Measurements from ENCODE around the gene PKN1. TPM values are rescaled to one million over a fixed set of nuclear protein-coding genes. Genes with fewer than 3 reads are reported as not detected.

The PKN1 gene
- total and polyA plus RNA-seq, 9 of the 15 experiments (the other 6 are each of a cell fraction or from before 2014, with no cell fraction given) = 0.30 to 228 (median 77.5) TPM

DNA sequence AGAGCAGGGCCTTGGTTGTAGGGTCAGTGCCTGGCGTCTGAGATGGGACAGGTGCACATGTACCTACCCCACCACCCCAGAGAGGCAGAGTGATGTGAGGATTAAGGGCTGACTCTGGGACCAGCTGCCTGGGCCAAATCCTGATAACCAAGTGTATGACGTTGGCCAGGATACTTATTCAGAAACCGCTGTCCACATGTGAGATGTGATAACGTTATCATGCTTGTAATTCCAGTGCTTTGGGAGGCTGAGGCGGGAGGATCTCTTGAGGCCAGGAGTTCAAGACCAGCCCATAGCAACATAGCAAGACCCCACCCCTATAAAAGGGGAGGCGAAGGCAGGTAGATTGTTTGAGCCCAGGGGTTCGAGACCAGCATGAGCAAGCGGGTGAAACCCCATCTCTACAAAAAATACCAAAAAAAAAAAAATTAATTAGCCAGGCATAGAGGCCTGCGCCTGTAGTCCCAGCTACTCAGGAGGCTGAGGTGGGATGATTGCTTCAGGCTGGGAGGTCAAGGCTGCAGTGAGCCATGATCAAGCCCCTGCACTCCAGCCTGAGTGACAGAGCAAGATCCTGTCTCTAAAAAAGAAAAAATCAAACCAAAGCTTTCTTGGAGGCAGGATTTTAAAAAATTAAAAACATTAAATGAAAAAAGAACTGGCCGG, 41.8 kb upstream of the PKN1 start (continued):
- TF ChIP-seq CCNT2 (IDR thresholded peaks at IDR 0.05; ENCODE audit: borderline replicate concordance, extremely low read depth, insufficient read length, low read depth, low read length) = peak; percentile 51
- TF ChIP-seq, protein P1, sequence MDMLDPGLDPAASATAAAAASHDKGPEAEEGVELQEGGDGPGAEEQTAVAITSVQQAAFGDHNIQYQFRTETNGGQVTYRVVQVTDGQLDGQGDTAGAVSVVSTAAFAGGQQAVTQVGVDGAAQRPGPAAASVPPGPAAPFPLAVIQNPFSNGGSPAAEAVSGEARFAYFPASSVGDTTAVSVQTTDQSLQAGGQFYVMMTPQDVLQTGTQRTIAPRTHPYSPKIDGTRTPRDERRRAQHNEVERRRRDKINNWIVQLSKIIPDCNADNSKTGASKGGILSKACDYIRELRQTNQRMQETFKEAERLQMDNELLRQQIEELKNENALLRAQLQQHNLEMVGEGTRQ (CRISPR knock-in tag; IDR thresholded peaks at IDR 0.05) = no peak
- TF ChIP-seq ARNT (IDR thresholded peaks at IDR 0.05) = peak; percentile 66 to 73; a peak in 2 of 4 replicates
- TF ChIP-seq ZNF695 (CRISPR knock-in tag; IDR thresholded peaks at IDR 0.05) = no peak
- TF ChIP-seq ZNF584 (CRISPR knock-in tag; IDR thresholded peaks at IDR 0.05; ENCODE audit: low read depth) = no peak
- peak; percentile 98 for TF ChIP-seq CBFA2T3 (IDR thresholded peaks at IDR 0.05)
- TF ChIP-seq, protein P2, sequence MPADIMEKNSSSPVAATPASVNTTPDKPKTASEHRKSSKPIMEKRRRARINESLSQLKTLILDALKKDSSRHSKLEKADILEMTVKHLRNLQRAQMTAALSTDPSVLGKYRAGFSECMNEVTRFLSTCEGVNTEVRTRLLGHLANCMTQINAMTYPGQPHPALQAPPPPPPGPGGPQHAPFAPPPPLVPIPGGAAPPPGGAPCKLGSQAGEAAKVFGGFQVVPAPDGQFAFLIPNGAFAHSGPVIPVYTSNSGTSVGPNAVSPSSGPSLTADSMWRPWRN (IDR thresholded peaks at IDR 0.05; ENCODE audit: low read depth) = 0 out of 2 replicates have a peak, but pooled peaks have one; percentile 61
- no peak for TF ChIP-seq XRCC4 (IDR thresholded peaks at IDR 0.05; ENCODE audit: extremely low read depth, insufficient read depth, insufficient read length)
- TF ChIP-seq NUFIP1 (IDR thresholded peaks at IDR 0.05; ENCODE audit: partially characterized antibody) = no peak
- TF ChIP-seq JUN (IDR thresholded peaks at IDR 0.05; ENCODE audit: borderline replicate concordance, low read depth, low read length) = 0 out of 2 replicates have a peak, but pooled peaks have one; percentile 31
- no peak for TF ChIP-seq JUN (CRISPR knock-in tag; IDR thresholded peaks at IDR 0.05; ENCODE audit: borderline replicate concordance)
- TF ChIP-seq ZNF239 (CRISPR knock-in tag; IDR thresholded peaks at IDR 0.05) = no peak
- no peak for TF ChIP-seq MEF2A (IDR thresholded peaks at IDR 0.05; ENCODE audit: control insufficient read depth, low read depth, low read length)
- TF ChIP-seq ZNF232 (CRISPR knock-in tag; IDR thresholded peaks at IDR 0.05) = no peak
- TF ChIP-seq EP300 (IDR thresholded peaks at IDR 0.05; ENCODE audit: low read length) = peak; percentile 89
- peak; percentile 99 for TF ChIP-seq ADNP (tag; IDR thresholded peaks at IDR 0.05)
- no peak for TF ChIP-seq ZNF41 (CRISPR knock-in tag; conservative IDR thresholded peaks at IDR 0.05)
- TF ChIP-seq ZNF174 (CRISPR knock-in tag; IDR thresholded peaks at IDR 0.05) = no peak
- TF ChIP-seq, protein P3, sequence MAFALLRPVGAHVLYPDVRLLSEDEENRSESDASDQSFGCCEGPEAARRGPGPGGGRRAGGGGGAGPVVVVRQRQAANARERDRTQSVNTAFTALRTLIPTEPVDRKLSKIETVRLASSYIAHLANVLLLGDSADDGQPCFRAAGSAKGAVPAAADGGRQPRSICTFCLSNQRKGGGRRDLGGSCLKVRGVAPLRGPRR (CRISPR knock-in tag; IDR thresholded peaks at IDR 0.05) = no peak
- no peak for TF ChIP-seq SAP30 (IDR thresholded peaks at IDR 0.05; ENCODE audit: borderline replicate concordance, insufficient read depth, low read depth, low read length, poor library complexity, severe bottlenecking)
- no peak for TF ChIP-seq KLF10 (CRISPR knock-in tag; IDR thresholded peaks at IDR 0.05)
- TF ChIP-seq ESRRB (CRISPR knock-in tag; IDR thresholded peaks at IDR 0.05; ENCODE audit: borderline replicate concordance) = no peak
- TF ChIP-seq SP1 (CRISPR knock-in tag; IDR thresholded peaks at IDR 0.05) = peak; percentile 75
- TF ChIP-seq, protein P4, sequence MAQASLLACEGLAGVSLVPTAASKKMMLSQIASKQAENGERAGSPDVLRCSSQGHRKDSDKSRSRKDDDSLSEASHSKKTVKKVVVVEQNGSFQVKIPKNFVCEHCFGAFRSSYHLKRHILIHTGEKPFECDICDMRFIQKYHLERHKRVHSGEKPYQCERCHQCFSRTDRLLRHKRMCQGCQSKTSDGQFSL (CRISPR knock-in tag; IDR thresholded peaks at IDR 0.05) = no peak
- TF ChIP-seq, protein P4 (tag; IDR thresholded peaks at IDR 0.05) = no peak
- no peak for TF ChIP-seq SLC30A9 (CRISPR knock-in tag; IDR thresholded peaks at IDR 0.05)
